Smooth muscle cell (in vitro differentiated cells): ENCODE data around the gene ST3GAL2. TPM values are rescaled to one million over a fixed set of nuclear protein-coding genes. Genes with fewer than 3 reads are reported as not detected.

Source experiments
- DNase-seq: peaks from one replicate; lab custom pipeline; 2025; ENCODE audit not compliant: unreplicated experiment; lab: John Stamatoyannopoulos, UW
- H2AFZ ChIP-seq: fragments of 200-600 bp; sonication (generic); 2 replicates; pipeline ENCODE4 v1.6.0; 2016; ENCODE audit warnings: antibody characterized with exemption, low read depth, mild to moderate bottlenecking
- H3F3A ChIP-seq: fragments of 200-600 bp; sonication (generic); 2 replicates; pipeline ENCODE4 v1.6.0; 2017; ENCODE audit warnings: antibody characterized with exemption, low read depth
- H3K27ac ChIP-seq: fragments of 200-600 bp; sonication (generic); 2 replicates; pipeline ENCODE4 v1.5.1; 2016; ENCODE audit warnings: low read depth, mild to moderate bottlenecking
- H3K27me3 ChIP-seq: fragments of 200-600 bp; sonication (generic); 2 replicates; pipeline ENCODE4 v1.6.1; 2016; ENCODE audit warnings: low read depth, mild to moderate bottlenecking
- H3K36me3 ChIP-seq: fragments of 200-600 bp; sonication (generic); 2 replicates; pipeline ENCODE4 v1.5.1; 2016; ENCODE audit warnings: low read depth
- H3K4me1 ChIP-seq: fragments of 200-600 bp; sonication (generic); 2 replicates; pipeline ENCODE4 v1.5.1; 2016; ENCODE audit warnings: low read depth
- H3K4me2 ChIP-seq: fragments of 200-600 bp; sonication (generic); 2 replicates; pipeline ENCODE4 v1.6.0; 2016; ENCODE audit warnings: mild to moderate bottlenecking
- H3K4me3 ChIP-seq: fragments of 200-600 bp; sonication (generic); 2 replicates; pipeline ENCODE4 v1.5.1; 2016; ENCODE audit warnings: mild to moderate bottlenecking
- H3K79me2 ChIP-seq: fragments of 200-600 bp; sonication (generic); 2 replicates; pipeline ENCODE4 v1.6.0; 2016; ENCODE audit warnings: low read depth, mild to moderate bottlenecking
- H3K9ac ChIP-seq: fragments of 200-600 bp; sonication (generic); 2 replicates; pipeline ENCODE4 v1.6.0; 2016; ENCODE audit warnings: low read depth
- H3K9me3 ChIP-seq: fragments of 200-600 bp; sonication (generic); replicated peaks from 2 replicates; pipeline ENCODE4 v1.5.1; 2016; ENCODE audit warnings: low read depth
- H4K20me1 ChIP-seq: fragments of 200-600 bp; sonication (generic); 2 replicates; pipeline ENCODE4 v1.6.0; 2016; ENCODE audit warnings: low read depth
- CTCF ChIP-seq: fragments of 200-600 bp; sonication (generic); IDR thresholded peaks from 2 replicates; pipeline ENCODE4 v1.5.1; 2017; ENCODE audit warnings: borderline replicate concordance, mild to moderate bottlenecking, antibody characterized with exemption; ENCODE audit not compliant: insufficient read depth, poor library complexity, severe bottlenecking
- WGBS: methylation state at CpG from one replicate; pipeline ENCODE4 v1.1.7; 2016; ENCODE audit warnings: low lambda C conversion rate; 5-methylcytosine and 5-hydroxymethylcytosine counted together
- polyA plus RNA-seq: library from polyadenylated mRNA; unstranded; fragments of >200 nt; fragmentation: Nextera tagmentation; extraction: Ambion mirVana; gene quantifications from 2 replicates; pipeline ENCODE4 v1.2.1, GENCODE V29; 2016
- total RNA-seq: library from RNA; depleted of rRNA; stranded (reverse); fragments of >200 nt; gene quantifications from 2 replicates; pipeline ENCODE4 v1.2.3, GENCODE V29; 2014

The ST3GAL2 gene
- total and polyA plus RNA-seq, 2 experiments from 2014 or later, result 32.5 to 42.3 TPM

- 97% methylated on average over 10 of the region's 10 CpGs for WGBS
- Histone ChIP-seq H3K79me2 (peaks cover 57% of the 10 kb centered on the region), H3K9ac (no peak overlapping the region), H3K27ac (no peak overlapping the region), H3K4me1 (peaks cover 11% of the 10 kb centered on the region), H3K4me3 (no peak overlapping the region), H3K9me3 (no peaks in the 10 kb centered on the region), H4K20me1 (peaks cover 98% of the 10 kb centered on the region), H3K27me3 (no peaks in the 10 kb centered on the region), H3K36me3 (no peaks in the 10 kb centered on the region), H2AFZ (no peak overlapping the region), H3F3A (no peaks in the 10 kb centered on the region), H3K4me2 (no peak overlapping the region)
- DNase-seq, result no peak
- TF ChIP-seq CTCF, result no peak
These were observed 38.9 kb downstream of the ST3GAL2 start for GRCh38 chr16:70399951-70400350.

GRCh38 chr16:70399381-70399780, 39.5 kb downstream of the ST3GAL2 start:
- DNase-seq, result no peak
- no peak for TF ChIP-seq CTCF
- Histone ChIP-seq H3K9me3 (no peaks in the 10 kb centered on the region), H3K9ac (no peak overlapping the region), H4K20me1 (peaks cover 95% of the 10 kb centered on the region), H3K27ac (no peak overlapping the region), H3K4me3 (no peak overlapping the region), H3F3A (no peaks in the 10 kb centered on the region), H3K27me3 (no peaks in the 10 kb centered on the region), H3K36me3 (no peaks in the 10 kb centered on the region), H3K4me1 (peaks cover 6% of the 10 kb centered on the region), H3K79me2 (peaks cover 60% of the 10 kb centered on the region), H2AFZ (no peak overlapping the region), H3K4me2 (no peak overlapping the region)
- 96% methylated on average over 8 of the region's 8 CpGs for WGBS

GRCh38 chr16:70398177-70398743, 40.6 kb downstream of the ST3GAL2 start:
- Histone ChIP-seq H3K79me2 (peaks cover 57% of the 10 kb centered on the region), H3K4me3 (no peak overlapping the region), H3K4me2 (no peak overlapping the region), H3K27ac (no peak overlapping the region), H3K4me1 (no peaks in the 10 kb centered on the region), H3F3A (no peaks in the 10 kb centered on the region), H3K9me3 (no peaks in the 10 kb centered on the region), H3K9ac (no peak overlapping the region), H2AFZ (no peak overlapping the region), H3K36me3 (no peaks in the 10 kb centered on the region), H3K27me3 (no peaks in the 10 kb centered on the region), H4K20me1 (peaks cover 93% of the 10 kb centered on the region)
- DNase-seq, result no peak
- no peak for TF ChIP-seq CTCF
- 96% methylated on average over 30 of the region's 30 CpGs for WGBS

- no peak overlapping the region for H3K4me2 ChIP-seq
- no peak for TF ChIP-seq CTCF
- H3K27me3 ChIP-seq, result no peaks in the 10 kb centered on the region
- no peaks in the 10 kb centered on the region for H3K4me1 ChIP-seq
- no peaks in the 10 kb centered on the region for H3K36me3 ChIP-seq
- no peak for DNase-seq
- no peak overlapping the region for H3K9ac ChIP-seq
- 64% methylated on average over 6 of the region's 6 CpGs for WGBS
- no peak overlapping the region for H3K4me3 ChIP-seq
- peaks cover 88% of the 10 kb centered on the region for H4K20me1 ChIP-seq
- no peaks in the 10 kb centered on the region for H3K9me3 ChIP-seq
- no peaks in the 10 kb centered on the region for H3F3A ChIP-seq
- H2AFZ ChIP-seq, result no peak overlapping the region
- H3K27ac ChIP-seq, result no peak overlapping the region
- peaks cover 40% of the 10 kb centered on the region for H3K79me2 ChIP-seq
These were observed 42.5 kb downstream of the ST3GAL2 start for GRCh38 chr16:70396246-70396904.
